Keratinocyte (primary cell): ENCODE results near the gene ARNT2.

ENCODE experiments used
- EZH2 ChIP-seq: IDR thresholded peaks from one replicate; pipeline ENCODE4 v1.6.1; 2012; ENCODE audit warnings: inconsistent platforms, mild to moderate bottlenecking, low read length, moderate library complexity
- TF ChIP-seq, protein P1 (sequence below), 3 experiments: IDR thresholded peaks in 1 of 3; conservative IDR thresholded peaks in 1 of 3; optimal IDR thresholded peaks in 1 of 3; 2 replicates in 2 of 3; 3 replicates in 1 of 3; pipeline versions ENCODE3 to v1.5.1; 2011; ENCODE audit warnings: low read length in 3 of 3, mild to moderate bottlenecking in 3 of 3, moderate library complexity in 2 of 3, control low read depth in 1 of 3, inconsistent platforms in 1 of 3; ENCODE audit not compliant: insufficient read depth in 2 of 3; ENCODE audit errors: extremely low read depth in 1 of 3

DNA sequence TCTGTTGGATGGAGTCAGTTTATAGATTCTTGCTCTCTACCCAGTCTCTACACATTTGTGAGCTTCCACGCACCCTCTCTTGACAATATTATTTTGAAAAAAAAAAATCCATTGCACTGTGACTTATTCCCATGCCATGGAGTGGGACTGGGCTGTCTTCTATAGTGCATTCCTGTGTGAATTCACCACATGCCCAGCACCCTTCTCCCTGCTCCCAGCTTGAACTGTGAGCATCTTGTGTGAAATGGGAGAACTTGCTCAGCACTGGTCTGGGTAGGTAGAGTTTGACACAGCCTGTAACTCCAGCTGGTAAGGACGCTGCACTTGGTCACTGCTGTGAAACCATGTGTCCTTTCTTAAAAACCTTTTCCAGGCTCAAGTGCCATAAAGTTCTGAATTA lies 91.9 kb downstream of the ARNT2 start:
- TF ChIP-seq, protein P1, sequence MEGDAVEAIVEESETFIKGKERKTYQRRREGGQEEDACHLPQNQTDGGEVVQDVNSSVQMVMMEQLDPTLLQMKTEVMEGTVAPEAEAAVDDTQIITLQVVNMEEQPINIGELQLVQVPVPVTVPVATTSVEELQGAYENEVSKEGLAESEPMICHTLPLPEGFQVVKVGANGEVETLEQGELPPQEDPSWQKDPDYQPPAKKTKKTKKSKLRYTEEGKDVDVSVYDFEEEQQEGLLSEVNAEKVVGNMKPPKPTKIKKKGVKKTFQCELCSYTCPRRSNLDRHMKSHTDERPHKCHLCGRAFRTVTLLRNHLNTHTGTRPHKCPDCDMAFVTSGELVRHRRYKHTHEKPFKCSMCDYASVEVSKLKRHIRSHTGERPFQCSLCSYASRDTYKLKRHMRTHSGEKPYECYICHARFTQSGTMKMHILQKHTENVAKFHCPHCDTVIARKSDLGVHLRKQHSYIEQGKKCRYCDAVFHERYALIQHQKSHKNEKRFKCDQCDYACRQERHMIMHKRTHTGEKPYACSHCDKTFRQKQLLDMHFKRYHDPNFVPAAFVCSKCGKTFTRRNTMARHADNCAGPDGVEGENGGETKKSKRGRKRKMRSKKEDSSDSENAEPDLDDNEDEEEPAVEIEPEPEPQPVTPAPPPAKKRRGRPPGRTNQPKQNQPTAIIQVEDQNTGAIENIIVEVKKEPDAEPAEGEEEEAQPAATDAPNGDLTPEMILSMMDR (optimal IDR thresholded peaks at IDR 0.05 in 1 of 3, IDR thresholded peaks at IDR 0.05 in 1 of 3, conservative IDR thresholded peaks at IDR 0.05 in 1 of 3; ENCODE audit: extremely low read depth in 1 of 3, insufficient read depth in 2 of 3, low read length in 3 of 3), result no peak
- TF ChIP-seq EZH2, result no peak
